ENCODE data around the gene BEAN1.

- TF ChIP-seq POLR2A (IDR thresholded peaks at IDR 0.05; ENCODE audit: low read depth, low read length) (no peak), POLR2AphosphoS5 (IDR thresholded peaks at IDR 0.05; ENCODE audit: low read depth, low read length) (no peak), PAX5 (IDR thresholded peaks at IDR 0.05; ENCODE audit: insufficient read depth, low read length, severe bottlenecking) (no peak)
These were observed 10.0 kb upstream of the BEAN1 start for GRCh38 chr16:66416939-66417700.

All from GM12891 (cell line).